HepG2 (cell line): ENCODE measurements around the gene SLCO4A1. TPM values are rescaled to one million over a fixed set of nuclear protein-coding genes. Genes with fewer than 3 reads are reported as not detected.

Experiments used
- BHLHE40 ChIP-seq: IDR thresholded peaks from 2 replicates; pipeline ENCODE4 v1.6.1; 2011; ENCODE audit warnings: low read length, improper control_type of control experiment
- CBFB ChIP-seq: sonication (generic); formaldehyde crosslinking; IDR thresholded peaks from 2 replicates; pipeline ENCODE4 v1.4.0; 2020; ENCODE audit warnings: missing genetic modification reagents
- CCAR2 ChIP-seq: fragments of 200-400 bp; formaldehyde crosslinking; optimal IDR thresholded peaks from 2 replicates; pipeline ENCODE3; 2018; ENCODE audit warnings: low read depth, mild to moderate bottlenecking, low read length, moderate library complexity
- GPN1 ChIP-seq: sonication (generic); formaldehyde crosslinking; IDR thresholded peaks from 2 replicates; pipeline ENCODE4 v1.5.1; 2020; ENCODE audit warnings: missing genetic modification reagents, borderline replicate concordance
- MEIS2 ChIP-seq: sonication (generic); formaldehyde crosslinking; IDR thresholded peaks from 2 replicates; pipeline ENCODE4 v1.9.0; 2021; ENCODE audit warnings: mild to moderate bottlenecking, missing genetic modification reagents
- RERE ChIP-seq: IDR thresholded peaks from 2 replicates; pipeline ENCODE4 v1.6.1; 2016; ENCODE audit warnings: low read depth, missing genetic modification reagents, missing compliant biosample characterization
- RNF219 ChIP-seq: sonication (generic); formaldehyde crosslinking; IDR thresholded peaks from 2 replicates; pipeline ENCODE4 v1.5.0; 2020; ENCODE audit warnings: mild to moderate bottlenecking, missing genetic modification reagents
- TP53 ChIP-seq: sonication (generic); formaldehyde crosslinking; conservative IDR thresholded peaks from 2 replicates; pipeline ENCODE4 v1.4.0; 2020; ENCODE audit warnings: missing genetic modification reagents
- YEATS4 ChIP-seq: sonication (generic); formaldehyde crosslinking; IDR thresholded peaks from 2 replicates; pipeline ENCODE4 v1.4.0; 2020; ENCODE audit warnings: missing genetic modification reagents, borderline replicate concordance
- ZNF317 ChIP-seq: sonication (generic); formaldehyde crosslinking; IDR thresholded peaks from 2 replicates; pipeline ENCODE4 v1.5.0; 2020; ENCODE audit warnings: mild to moderate bottlenecking, missing genetic modification reagents
- ZNF580 ChIP-seq: IDR thresholded peaks from 2 replicates; pipeline ENCODE4 v1.6.1; 2016; ENCODE audit warnings: low read depth, borderline replicate concordance
- ZNF609 ChIP-seq: sonication (generic); formaldehyde crosslinking; IDR thresholded peaks from 2 replicates; pipeline ENCODE4 v1.4.0; 2020; ENCODE audit warnings: mild to moderate bottlenecking, missing genetic modification reagents, borderline replicate concordance
- ZNF768 ChIP-seq: sonication (generic); formaldehyde crosslinking; IDR thresholded peaks from 2 replicates; pipeline ENCODE4 v1.4.0; 2020; ENCODE audit warnings: missing genetic modification reagents
- ZSCAN30 ChIP-seq: sonication (generic); formaldehyde crosslinking; IDR thresholded peaks from 2 replicates; pipeline ENCODE4 v1.5.0; 2020; ENCODE audit warnings: mild to moderate bottlenecking, missing genetic modification reagents
- ZSCAN9 ChIP-seq: IDR thresholded peaks from 2 replicates; pipeline ENCODE4 v1.6.1; 2016; ENCODE audit warnings: borderline replicate concordance
- polyA plus RNA-seq, 8 experiments: library from polyadenylated mRNA; depleted of rRNA in 3 of 8; stranded (reverse) in 7 of 8; unstranded in 1 of 8; fragments of >200 nt; fragmentation: Illumina TruSeq in 4 of 8; extraction: Trizol in 4 of 8; gene quantifications; 2 replicates each; pipeline versions ENCODE4 v1.2.1 to v1.2.3, GENCODE V29; 2011 to 2016; ENCODE audit warnings: low read depth in 4 of 8, missing spikeins in 1 of 8, mixed read lengths in 1 of 8; ENCODE audit not compliant: insufficient read depth in 1 of 8
- total RNA-seq, 5 experiments: library from RNA; depleted of rRNA; stranded (reverse); fragments of >200 nt; fragmentation: Illumina TruSeq; extraction: Trizol; gene quantifications; 2 replicates each; pipeline ENCODE4 v1.2.3, GENCODE V29; 2016; ENCODE audit warnings: low read depth in 1 of 5

SLCO4A1 gene
- total and polyA plus RNA-seq, 2 of the 13 experiments (the other 11 are each of a cell fraction or from before 2014, with no cell fraction given), result 55.5 to 112 TPM

GRCh38 chr20:62616728-62617621 lies 25.3 kb upstream of the SLCO4A1 start (continued):
- TF ChIP-seq RNF219 (no peak), BHLHE40 (0 out of 2 replicates have a peak, but pooled peaks have one; percentile 30), RERE (CRISPR knock-in tag) (no peak), ZNF768 (CRISPR knock-in tag) (peak; percentile 83), ZNF609 (CRISPR knock-in tag) (no peak), YEATS4 (CRISPR knock-in tag) (0 out of 2 replicates have a peak, but pooled peaks have one; percentile 13), MEIS2 (CRISPR knock-in tag) (peak; percentile 76; the same call in 1 of the 2 replicates), ZSCAN30 (CRISPR knock-in tag) (no peak), CCAR2 (no peak), GPN1 (CRISPR knock-in tag) (peak; percentile 47; the same call in 1 of the 2 replicates), ZNF317 (CRISPR knock-in tag) (peak; percentile 87), CBFB (CRISPR knock-in tag) (peak; percentile 75; the same call in 1 of the 2 replicates), TP53 (CRISPR knock-in tag) (0 out of 2 replicates have a peak, but pooled peaks have one; percentile 66), ZNF580 (CRISPR knock-in tag) (peak; percentile 83; the same call in 1 of the 2 replicates), ZSCAN9 (CRISPR knock-in tag) (no peak; the same call in 1 of the 2 replicates)
